CD8-positive, alpha-beta memory T cell (primary cell): ENCODE results near the gene UBE2N. TPM values are rescaled to one million over a fixed set of nuclear protein-coding genes. Genes with fewer than 3 reads are reported as not detected.

Experiments used
- CTCF ChIA-PET: fragments of 350-600 bp; sonication (Branson Sonifier 250); formaldehyde crosslinking; loops from one replicate; lab custom pipeline; 2021; ENCODE audit warnings: antibody characterized with exemption; lab: Charles Lee
- POLR2A ChIA-PET: fragments of 350-600 bp; sonication (Branson Sonifier 250); formaldehyde crosslinking; loops from one replicate; lab custom pipeline; 2021; ENCODE audit warnings: antibody characterized with exemption; lab: Charles Lee
- DNase-seq, 5 donors: peaks; one replicate each; pipeline versions ENCODE4 v3.0.0 to v3.0.0-alpha.2; 2020 to 2022; ENCODE audit warnings: mixed read lengths in 1 of 5
- H3K27ac ChIP-seq: one replicate; pipeline ENCODE4 v1.7.0; 2013; ENCODE audit warnings: low read depth, mild to moderate bottlenecking, low read length, moderate library complexity
- H3K27me3 ChIP-seq: 2 replicates; pipeline ENCODE4 v1.7.0; 2013; ENCODE audit warnings: low read length, mild to moderate bottlenecking; ENCODE audit not compliant: insufficient read depth, poor library complexity, severe bottlenecking
- H3K36me3 ChIP-seq: 2 replicates; pipeline ENCODE4 v1.7.0; 2013; ENCODE audit warnings: mild to moderate bottlenecking, low read length, moderate library complexity; ENCODE audit not compliant: insufficient read depth
- H3K4me1 ChIP-seq: 2 replicates; pipeline ENCODE4 v1.7.0; 2013; ENCODE audit warnings: mild to moderate bottlenecking, low read length, moderate library complexity; ENCODE audit not compliant: insufficient read depth
- H3K4me3 ChIP-seq: 2 replicates; pipeline ENCODE4 v1.7.0; 2013; ENCODE audit warnings: mild to moderate bottlenecking, low read length
- H3K9me3 ChIP-seq: 2 replicates; pipeline ENCODE4 v1.7.0; 2013; ENCODE audit warnings: mild to moderate bottlenecking, low read length
- H3K27ac Mint-ChIP-seq, 8 donors: one replicate each; pipeline ENCODE4 v1.8.0; 2020 to 2021; ENCODE audit warnings: mixed read lengths in 8 of 8, mild to moderate bottlenecking in 6 of 8, inconsistent platforms in 3 of 8, moderate library complexity in 3 of 8
- H3K27me3 Mint-ChIP-seq, 2 donors: one replicate each; pipeline ENCODE4 v1.8.0; 2020 to 2021; ENCODE audit warnings: mixed read lengths in 2 of 2, mild to moderate bottlenecking in 1 of 2, moderate library complexity in 1 of 2
- H3K36me3 Mint-ChIP-seq, 3 donors: one replicate each; pipeline ENCODE4 v1.8.0; 2020 to 2021; ENCODE audit warnings: mixed read lengths in 3 of 3, inconsistent platforms in 1 of 3, mild to moderate bottlenecking in 1 of 3
- H3K4me1 Mint-ChIP-seq, 3 donors: one replicate each; pipeline ENCODE4 v1.8.0; 2020 to 2021; ENCODE audit warnings: mixed read lengths in 3 of 3, inconsistent platforms in 1 of 3, mild to moderate bottlenecking in 1 of 3
- H3K4me3 Mint-ChIP-seq, 7 donors: one replicate each; pipeline ENCODE4 v1.8.0; 2020 to 2021; ENCODE audit warnings: mixed read lengths in 7 of 7, mild to moderate bottlenecking in 6 of 7, moderate library complexity in 4 of 7, inconsistent platforms in 2 of 7
- H3K9me3 Mint-ChIP-seq, 5 donors: one replicate each; pipeline ENCODE4 v1.8.0; 2020 to 2022; ENCODE audit warnings: mixed read lengths in 5 of 5, mild to moderate bottlenecking in 3 of 5, moderate library complexity in 2 of 5, inconsistent platforms in 1 of 5
- polyA plus RNA-seq: library from polyadenylated mRNA; unstranded; fragments of 300-500 nt; fragmentation: Illumina TruSeq; gene quantifications from one replicate; pipeline ENCODE4 v1.2.3, GENCODE V29; 2021
- total RNA-seq, 2 experiments: library from RNA; stranded (reverse); gene quantifications; one replicate each; pipeline ENCODE4 v1.2.3, GENCODE V29; 2021

UBE2N gene
- total and polyA plus RNA-seq, 3 experiments from 2014 or later: 157 to 244 (median 236) TPM

DNA sequence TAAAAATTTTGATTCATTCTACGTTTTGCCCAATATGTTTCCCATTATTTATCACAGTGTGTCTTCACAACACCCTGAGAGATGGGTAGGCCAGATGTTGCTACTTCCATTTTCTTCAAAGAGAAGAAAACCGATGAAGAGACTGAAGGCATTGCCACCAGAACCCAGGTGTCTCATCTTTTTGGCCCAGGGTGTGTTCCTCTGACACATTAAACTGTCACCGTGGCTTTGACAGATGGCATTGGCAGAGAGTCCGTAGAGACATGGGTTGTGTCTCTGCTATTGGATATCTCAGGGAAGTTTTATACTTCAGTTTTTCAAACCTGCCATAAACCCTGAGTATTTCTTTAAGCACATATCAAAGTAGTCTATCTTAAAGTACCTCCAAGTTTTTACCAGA is 75.3 kb downstream of the UBE2N start:
- H3K9me3 Mint-ChIP-seq: no peaks in the 10 kb centered on the region
- H3K27ac Mint-ChIP-seq: no peak overlapping the region
- Histone ChIP-seq H3K27me3 (no peaks in the 10 kb centered on the region), H3K4me1 (peaks cover 10% of the 10 kb centered on the region), H3K27ac (no peak overlapping the region), H3K4me3 (no peak overlapping the region), H3K9me3 (no peaks in the 10 kb centered on the region), H3K36me3 (no peaks in the 10 kb centered on the region)
- H3K36me3 Mint-ChIP-seq: no peaks in the 10 kb centered on the region
- CTCF ChIA-PET: interaction anchor here (1.4 kb wide), 1 partner anchor 18 kb away, joined by 3 read pairs; no protein-coding TSS in a partner anchor
- H3K4me3 Mint-ChIP-seq: no peak overlapping the region
- peaks cover 10 to 23% (median 17%) of the 10 kb centered on the region in 3 donors for H3K4me1 Mint-ChIP-seq
- no peak for DNase-seq
- peaks cover 0 to 2% of the 10 kb centered on the region in 2 donors for H3K27me3 Mint-ChIP-seq
- POLR2A ChIA-PET: no interaction called here

- CTCF ChIA-PET: interaction anchor here (1.5 kb wide), 1 partner anchor 14 kb away, joined by 4 read pairs; no protein-coding TSS in a partner anchor
- H3K36me3 ChIP-seq: no peaks in the 10 kb centered on the region
- no peak overlapping the region for H3K4me3 ChIP-seq
- H3K36me3 Mint-ChIP-seq: no peaks in the 10 kb centered on the region
- H3K9me3 ChIP-seq: no peaks in the 10 kb centered on the region
- H3K27me3 Mint-ChIP-seq: peaks cover 0 to under 1% of the 10 kb centered on the region in 2 donors
- no peak overlapping the region for H3K27ac ChIP-seq
- no peak overlapping the region for H3K4me3 Mint-ChIP-seq
- H3K4me1 Mint-ChIP-seq: peaks cover 10 to 23% (median 17%) of the 10 kb centered on the region in 3 donors
- H3K9me3 Mint-ChIP-seq: no peaks in the 10 kb centered on the region
- H3K27ac Mint-ChIP-seq: no peak overlapping the region
- POLR2A ChIA-PET: no interaction called here
- H3K27me3 ChIP-seq: no peaks in the 10 kb centered on the region
- H3K4me1 ChIP-seq: peaks cover 10% of the 10 kb centered on the region
- no peak for DNase-seq
These were observed 75.9 kb downstream of the UBE2N start for GRCh38 chr12:93365616-93366405.

GRCh38 chr12:93363841-93364297 is 77.9 kb downstream of the UBE2N start:
- ChIA-PET CTCF (interaction anchor here (1.5 kb wide), 1 partner anchor 16 kb away, joined by 4 read pairs; no protein-coding TSS in a partner anchor), POLR2A (interaction anchor here (0.7 to 1.0 kb wide), 3 partner anchors 13 to 784 kb away, joined by 3 read pairs; no protein-coding TSS in a partner anchor)
- Mint-ChIP-seq H3K36me3 (peaks cover 0 to 1% (median 0%) of the 10 kb centered on the region in 3 donors), H3K4me1 (peaks cover 10 to 23% (median 17%) of the 10 kb centered on the region in 3 donors), H3K27ac (peak overlapping the region in 5 of 8 donors; percentile 6 to 83 (median 19)), H3K4me3 (peak overlapping the region in 3 of 7 donors; percentile 12 to 16 (median 13)), H3K9me3 (no peaks in the 10 kb centered on the region), H3K27me3 (no peaks in the 10 kb centered on the region)
- Histone ChIP-seq H3K4me1 (peaks cover 10% of the 10 kb centered on the region), H3K27me3 (no peaks in the 10 kb centered on the region), H3K27ac (peak overlapping the region; percentile 48), H3K36me3 (no peaks in the 10 kb centered on the region), H3K9me3 (no peaks in the 10 kb centered on the region), H3K4me3 (no peak overlapping the region)
- peak in 2 of 5 donors; percentile 14 to 25 for DNase-seq

DNA sequence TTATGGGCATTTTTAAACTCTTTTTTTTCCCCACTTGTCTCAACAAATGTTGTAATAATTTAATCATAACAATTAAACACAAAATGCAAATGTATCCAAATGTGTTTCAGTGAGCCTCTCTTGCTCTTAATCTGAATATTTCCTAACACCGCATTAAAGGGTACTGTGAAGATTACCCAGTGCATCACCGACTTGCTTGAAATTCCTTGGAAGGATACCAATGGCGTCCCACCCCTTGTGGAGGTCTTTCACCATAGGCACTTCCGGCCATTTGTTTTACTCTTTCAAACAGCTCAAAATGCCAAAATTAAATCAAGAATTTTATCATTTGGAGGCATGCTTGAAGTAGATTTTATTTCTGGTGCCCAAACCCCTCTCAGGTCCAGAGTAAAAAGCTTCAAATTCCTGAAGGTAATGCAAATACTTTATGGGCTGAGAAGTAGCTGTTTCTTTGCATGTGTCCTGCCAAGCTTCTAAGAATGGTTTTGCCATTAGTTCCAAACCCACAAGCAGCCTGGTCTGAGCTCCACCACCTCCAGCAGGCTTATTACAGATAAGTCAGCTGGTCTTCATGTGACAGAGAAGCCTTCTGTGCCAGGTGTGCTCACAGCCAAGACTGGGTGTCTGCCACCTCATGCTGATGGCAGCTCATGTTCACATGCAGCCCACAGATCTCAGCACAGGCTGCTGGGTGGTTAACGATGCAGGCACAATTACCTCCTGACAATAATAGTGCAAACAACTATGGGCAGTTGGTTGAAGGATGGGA is 80.4 kb downstream of the UBE2N start:
- Mint-ChIP-seq H3K27ac (no peak overlapping the region), H3K4me3 (no peak overlapping the region), H3K27me3 (no peaks in the 10 kb centered on the region), H3K36me3 (peaks cover 0 to 1% (median 0%) of the 10 kb centered on the region in 3 donors), H3K9me3 (no peaks in the 10 kb centered on the region), H3K4me1 (peaks cover 10 to 23% (median 17%) of the 10 kb centered on the region in 3 donors)
- H3K27ac ChIP-seq: no peak overlapping the region
- H3K4me3 ChIP-seq: no peak overlapping the region
- DNase-seq: no peak
- H3K36me3 ChIP-seq: no peaks in the 10 kb centered on the region
- H3K9me3 ChIP-seq: no peaks in the 10 kb centered on the region
- CTCF ChIA-PET: no interaction called here
- POLR2A ChIA-PET: no interaction called here
- peaks cover 10% of the 10 kb centered on the region for H3K4me1 ChIP-seq
- H3K27me3 ChIP-seq: no peaks in the 10 kb centered on the region

- no peak overlapping the region for H3K27ac ChIP-seq
- H3K27ac Mint-ChIP-seq: no peak overlapping the region
- H3K27me3 ChIP-seq: no peaks in the 10 kb centered on the region
- no peaks in the 10 kb centered on the region for H3K9me3 Mint-ChIP-seq
- H3K4me3 Mint-ChIP-seq: no peak overlapping the region
- DNase-seq: no peak
- H3K9me3 ChIP-seq: no peaks in the 10 kb centered on the region
- no peaks in the 10 kb centered on the region for H3K36me3 ChIP-seq
- H3K4me3 ChIP-seq: no peak overlapping the region
- no peaks in the 10 kb centered on the region for H3K27me3 Mint-ChIP-seq
- H3K4me1 ChIP-seq: peaks cover 10% of the 10 kb centered on the region
- ChIA-PET POLR2A (no interaction called here), CTCF (no interaction called here)
- peaks cover 10 to 23% (median 17%) of the 10 kb centered on the region in 3 donors for H3K4me1 Mint-ChIP-seq
- peaks cover 0 to 1% (median 0%) of the 10 kb centered on the region in 3 donors for H3K36me3 Mint-ChIP-seq
These were observed 81.1 kb downstream of the UBE2N start for GRCh38 chr12:93360688-93361087.

GRCh38 chr12:93358821-93359220 is 82.9 kb downstream of the UBE2N start:
- peaks cover 2% of the 10 kb centered on the region for H3K4me1 ChIP-seq
- no peak for DNase-seq
- peaks cover 4 to 12% (median 8%) of the 10 kb centered on the region in 3 donors for H3K4me1 Mint-ChIP-seq
- CTCF ChIA-PET: no interaction called here
- no peaks in the 10 kb centered on the region for H3K9me3 ChIP-seq
- no peak overlapping the region for H3K4me3 ChIP-seq
- H3K27ac Mint-ChIP-seq: peak overlapping the region in 1 of 8 donors; percentile 43
- H3K27me3 Mint-ChIP-seq: no peaks in the 10 kb centered on the region
- H3K27me3 ChIP-seq: no peaks in the 10 kb centered on the region
- no peak overlapping the region for H3K4me3 Mint-ChIP-seq
- H3K9me3 Mint-ChIP-seq: no peaks in the 10 kb centered on the region
- H3K36me3 ChIP-seq: no peaks in the 10 kb centered on the region
- peaks cover 0 to 1% (median 0%) of the 10 kb centered on the region in 3 donors for H3K36me3 Mint-ChIP-seq
- no peak overlapping the region for H3K27ac ChIP-seq
- POLR2A ChIA-PET: interaction anchor here (0.7 kb wide), 1 partner anchor 53 kb away, joined by 3 read pairs; no protein-coding TSS in a partner anchor

DNA sequence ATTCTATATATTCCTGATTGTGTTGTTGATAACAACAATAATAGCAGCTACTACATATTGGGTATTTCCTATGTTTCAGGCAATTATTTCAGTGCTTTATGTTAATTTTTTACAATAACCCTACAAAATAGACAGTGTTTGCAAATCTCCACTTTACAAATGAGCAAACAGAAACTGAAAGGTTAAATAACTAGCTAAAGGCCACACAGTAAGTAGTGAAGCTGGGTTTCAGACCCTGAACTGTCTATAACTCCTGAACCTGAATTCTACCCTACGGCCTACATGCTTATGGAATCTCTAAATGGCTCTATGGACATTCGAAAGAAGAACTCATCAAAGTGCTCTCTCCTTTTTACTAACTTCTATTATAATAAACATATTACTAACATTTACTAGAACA is 83.7 kb downstream of the UBE2N start:
- no peak for DNase-seq
- ChIA-PET POLR2A (no interaction called here), CTCF (no interaction called here)
- Histone ChIP-seq H3K4me3 (no peak overlapping the region), H3K9me3 (no peaks in the 10 kb centered on the region), H3K27me3 (no peaks in the 10 kb centered on the region), H3K27ac (no peak overlapping the region), H3K4me1 (no peaks in the 10 kb centered on the region), H3K36me3 (no peaks in the 10 kb centered on the region)
- no peak overlapping the region for H3K27ac Mint-ChIP-seq
- peaks cover under 1 to 5% (median under 1%) of the 10 kb centered on the region in 3 donors for H3K4me1 Mint-ChIP-seq
- H3K4me3 Mint-ChIP-seq: no peak overlapping the region
- peaks cover 0 to 1% (median 0%) of the 10 kb centered on the region in 3 donors for H3K36me3 Mint-ChIP-seq
- no peaks in the 10 kb centered on the region for H3K27me3 Mint-ChIP-seq
- H3K9me3 Mint-ChIP-seq: no peaks in the 10 kb centered on the region
